A172 (cell line): Measurements from ENCODE around the gene HEMGN. TPM values are rescaled to one million over a fixed set of nuclear protein-coding genes. Genes with fewer than 3 reads are reported as not detected.
"Not testable (repeated sequence)": the region's sequence is repeated elsewhere in the genome, so short reads cannot be mapped to it uniquely, and the experiment has no call there.

ENCODE experiments used
- DNase-seq: peaks from one replicate; pipeline ENCODE4 v3.0.0-alpha.2; 2015; ENCODE audit warnings: low spot score
- total RNA-seq: library from RNA; depleted of rRNA; stranded (reverse); fragments of >200 nt; shearing (Covaris generic); gene quantifications from 2 replicates; pipeline ENCODE4 v1.2.3, GENCODE V29; 2014; rRNA removed

The HEMGN gene
- 0.14 TPM in 1 of 2 replicates, not detected in the other for total RNA-seq

- no peak for DNase-seq
Measured at GRCh38 chr9:97938081-97938644, at the start of gene HEMGN. Gene HEMGN, minus strand, starts transcription at chr9:97938172. Its CDS starts 36 bp downstream, at chr9:97938136.

- no peak for DNase-seq
Measured at GRCh38 chr9:97987487-97987886, 49.5 kb upstream of the HEMGN start.

GRCh38 chr9:97985058-97985861 is 47.3 kb upstream of the HEMGN start:
- no peak for DNase-seq

GRCh38 chr9:97984188-97985057 is 46.5 kb upstream of the HEMGN start:
- peak; percentile 52 for DNase-seq

- DNase-seq = peak; percentile 24
Measured at GRCh38 chr9:97983589-97984187, 45.7 kb upstream of the HEMGN start.

GRCh38 chr9:97982683-97983588 is 45.0 kb upstream of the HEMGN start, which contains the start of gene ANP32B:
Gene ANP32B, plus strand, starts transcription at chr9:97983341. Its CDS starts 215 bp downstream, at chr9:97983556.
- DNase-seq = peak; percentile 80

- no peak for DNase-seq
Measured at GRCh38 chr9:97981846-97982682, 44.1 kb upstream of the HEMGN start.

GRCh38 chr9:97980918-97981845 is 43.2 kb upstream of the HEMGN start:
- DNase-seq = no peak

GRCh38 chr9:97980479-97980803 is 42.5 kb upstream of the HEMGN start:
- no peak for DNase-seq

- DNase-seq = no peak
Measured at GRCh38 chr9:97979788-97980478, 42.0 kb upstream of the HEMGN start.

GRCh38 chr9:97978371-97979130 is 40.6 kb upstream of the HEMGN start:
- DNase-seq = no peak

- not testable (repeated sequence) for DNase-seq
Measured at GRCh38 chr9:97976633-97977032, 38.7 kb upstream of the HEMGN start.

GRCh38 chr9:97975376-97975775 is 37.4 kb upstream of the HEMGN start:
- DNase-seq = no peak

GRCh38 chr9:97972753-97973152 is 34.8 kb upstream of the HEMGN start:
- DNase-seq = no peak

- DNase-seq = no peak
Measured at GRCh38 chr9:97970165-97970564, 32.2 kb upstream of the HEMGN start.

- no peak for DNase-seq
Measured at GRCh38 chr9:97969014-97969413, 31.0 kb upstream of the HEMGN start.

GRCh38 chr9:97966493-97966892 is 28.5 kb upstream of the HEMGN start:
- DNase-seq = no peak
